Activated CD8-positive, alpha-beta T cell treated with anti-CD3 and anti-CD28 coated beads for 36 hours (primary cell): Measurements from ENCODE around the gene HCAR2. TPM values are rescaled to one million over a fixed set of nuclear protein-coding genes. Genes with fewer than 3 reads are reported as not detected.

Experiments used
- ATAC-seq: fragments of 200-7000 bp; cut with Tn5 transposase; one replicate; pipeline ENCODE4 v1.10.0; 2021; ENCODE audit warnings: mild to moderate bottlenecking, moderate library complexity
- CTCF ChIA-PET: fragments of 350-600 bp; sonication (Branson Sonifier 250); formaldehyde crosslinking; loops from one replicate; lab custom pipeline; 2021; ENCODE audit warnings: antibody characterized with exemption; lab: Charles Lee
- POLR2A ChIA-PET: fragments of 350-600 bp; sonication (Branson Sonifier 250); formaldehyde crosslinking; loops from one replicate; lab custom pipeline; 2021; ENCODE audit warnings: antibody characterized with exemption; lab: Charles Lee
- DNase-seq: peaks from one replicate; pipeline ENCODE4 v3.0.0-alpha.2; 2020
- H3K27ac Mint-ChIP-seq: one replicate; pipeline ENCODE4 v1.8.0; 2021; ENCODE audit warnings: mild to moderate bottlenecking, mixed read lengths
- H3K27me3 Mint-ChIP-seq: one replicate; pipeline ENCODE4 v1.8.0; 2021; ENCODE audit warnings: mixed read lengths
- H3K36me3 Mint-ChIP-seq: one replicate; pipeline ENCODE4 v1.8.0; 2021; ENCODE audit warnings: low read depth, mixed read lengths
- H3K4me1 Mint-ChIP-seq: one replicate; pipeline ENCODE4 v1.8.0; 2021; ENCODE audit warnings: low read depth, mixed read lengths
- H3K4me3 Mint-ChIP-seq: one replicate; pipeline ENCODE4 v1.8.0; 2021; ENCODE audit warnings: mild to moderate bottlenecking, moderate library complexity, mixed read lengths
- H3K9me3 Mint-ChIP-seq: one replicate; pipeline ENCODE4 v1.8.0; 2021; ENCODE audit warnings: mixed read lengths
- intact Hi-C: fragments of 100-400 bp; cut with micrococcal nuclease; formaldehyde crosslinking; loops from one replicate; pipeline ENCODE4 v1.10.0; 2022
- total RNA-seq, 2 experiments: library from RNA; stranded (reverse); gene quantifications; one replicate each; pipeline ENCODE4 v1.2.3, GENCODE V29; 2021
- TF ChIP-seq, protein P1 (sequence below): fragments of 200-600 bp; IDR thresholded peaks from one replicate; pipeline ENCODE4 v1.8.0; 2022; ENCODE audit warnings: antibody characterized with exemption, mild to moderate bottlenecking

The HCAR2 gene
- total RNA-seq, 2 experiments from 2014 or later, result not detected

GRCh38 chr12:122730215-122731014, 27.3 kb upstream of the HCAR2 start, which contains the start of gene HCAR1:
Gene HCAR1 (minus strand): TSS chr12:122730844. CDS start chr12:122730339, 505 bp downstream.
- H3K36me3 Mint-ChIP-seq, result peaks cover 2% of the 10 kb centered on the region
- intact Hi-C loops, result loop anchor here (5.0 kb wide), 1 partner anchor 83 kb away; no protein-coding TSS in a partner anchor
- POLR2A ChIA-PET, result interaction anchor here (0.6 to 1.4 kb wide), 3 partner anchors 24 to 712 kb away, joined by 3 read pairs; partner anchors contain the start of genes KNTC1 and RSRC2
- H3K27me3 Mint-ChIP-seq, result peaks cover 3% of the 10 kb centered on the region
- ATAC-seq (peak; percentile 80), DNase-seq (peak; percentile 85)
- H3K4me1 Mint-ChIP-seq, result peaks cover 58% of the 10 kb centered on the region
- peak within 1 kb of the TSS; percentile 53 for H3K27ac Mint-ChIP-seq
- H3K9me3 Mint-ChIP-seq, result peaks cover 4% of the 10 kb centered on the region
- TF ChIP-seq, protein P1, sequence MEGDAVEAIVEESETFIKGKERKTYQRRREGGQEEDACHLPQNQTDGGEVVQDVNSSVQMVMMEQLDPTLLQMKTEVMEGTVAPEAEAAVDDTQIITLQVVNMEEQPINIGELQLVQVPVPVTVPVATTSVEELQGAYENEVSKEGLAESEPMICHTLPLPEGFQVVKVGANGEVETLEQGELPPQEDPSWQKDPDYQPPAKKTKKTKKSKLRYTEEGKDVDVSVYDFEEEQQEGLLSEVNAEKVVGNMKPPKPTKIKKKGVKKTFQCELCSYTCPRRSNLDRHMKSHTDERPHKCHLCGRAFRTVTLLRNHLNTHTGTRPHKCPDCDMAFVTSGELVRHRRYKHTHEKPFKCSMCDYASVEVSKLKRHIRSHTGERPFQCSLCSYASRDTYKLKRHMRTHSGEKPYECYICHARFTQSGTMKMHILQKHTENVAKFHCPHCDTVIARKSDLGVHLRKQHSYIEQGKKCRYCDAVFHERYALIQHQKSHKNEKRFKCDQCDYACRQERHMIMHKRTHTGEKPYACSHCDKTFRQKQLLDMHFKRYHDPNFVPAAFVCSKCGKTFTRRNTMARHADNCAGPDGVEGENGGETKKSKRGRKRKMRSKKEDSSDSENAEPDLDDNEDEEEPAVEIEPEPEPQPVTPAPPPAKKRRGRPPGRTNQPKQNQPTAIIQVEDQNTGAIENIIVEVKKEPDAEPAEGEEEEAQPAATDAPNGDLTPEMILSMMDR, result no peak
- CTCF ChIA-PET, result interaction anchor here (1.3 kb wide), 1 partner anchor 18 kb away, joined by 3 read pairs; no protein-coding TSS in a partner anchor
- H3K4me3 Mint-ChIP-seq, result peak within 1 kb of the TSS; percentile 1

DNA sequence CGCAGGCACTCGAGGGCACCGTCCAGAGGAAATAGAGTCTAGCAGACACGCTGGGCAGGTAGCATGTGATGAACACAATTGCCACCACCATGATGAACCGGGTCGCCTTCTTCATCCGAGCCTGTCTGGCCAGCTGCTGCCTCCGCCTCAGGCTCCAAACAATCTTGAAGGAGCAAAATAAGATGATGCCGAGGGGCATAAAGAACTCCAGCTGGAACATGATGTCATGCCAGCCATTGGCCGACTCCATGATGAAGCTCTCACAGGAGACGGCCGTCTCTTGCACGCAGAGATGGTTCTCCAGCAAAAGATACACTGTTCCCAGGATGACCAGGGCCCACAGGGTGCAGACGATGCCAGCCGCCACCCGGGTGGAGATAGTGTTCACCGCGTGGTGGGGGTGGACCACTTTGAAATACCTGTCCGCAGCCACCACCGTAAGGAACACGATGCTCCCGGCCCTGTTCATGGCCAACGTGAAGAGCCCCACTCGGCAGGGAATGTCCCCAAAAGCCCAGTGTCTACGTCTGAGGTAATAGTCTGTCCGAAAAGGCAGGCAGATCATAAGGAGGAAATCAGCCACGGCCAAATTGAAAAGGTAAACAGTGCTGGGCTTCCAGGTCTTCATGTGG, 26.5 kb upstream of the HCAR2 start:
- peaks cover 3% of the 10 kb centered on the region for H3K27me3 Mint-ChIP-seq
- H3K4me1 Mint-ChIP-seq, result peaks cover 62% of the 10 kb centered on the region
- H3K9me3 Mint-ChIP-seq, result peaks cover 4% of the 10 kb centered on the region
- DNase-seq (no peak), ATAC-seq (no peak)
- peak overlapping the region; percentile 1 for H3K4me3 Mint-ChIP-seq
- ChIA-PET CTCF (interaction anchor here (1.3 kb wide), 1 partner anchor 19 kb away, joined by 3 read pairs; no protein-coding TSS in a partner anchor), POLR2A (interaction anchor here (1.2 to 1.4 kb wide), 2 partner anchors 25 to 203 kb away, joined by 3 read pairs; partner anchors contain the start of genes KNTC1 and RSRC2)
- TF ChIP-seq, protein P1, result no peak
- H3K36me3 Mint-ChIP-seq, result peaks cover 2% of the 10 kb centered on the region
- intact Hi-C loops, result loop anchor here (5.0 kb wide), 1 partner anchor 82 kb away; no protein-coding TSS in a partner anchor
- peak overlapping the region; percentile 53 for H3K27ac Mint-ChIP-seq

DNA sequence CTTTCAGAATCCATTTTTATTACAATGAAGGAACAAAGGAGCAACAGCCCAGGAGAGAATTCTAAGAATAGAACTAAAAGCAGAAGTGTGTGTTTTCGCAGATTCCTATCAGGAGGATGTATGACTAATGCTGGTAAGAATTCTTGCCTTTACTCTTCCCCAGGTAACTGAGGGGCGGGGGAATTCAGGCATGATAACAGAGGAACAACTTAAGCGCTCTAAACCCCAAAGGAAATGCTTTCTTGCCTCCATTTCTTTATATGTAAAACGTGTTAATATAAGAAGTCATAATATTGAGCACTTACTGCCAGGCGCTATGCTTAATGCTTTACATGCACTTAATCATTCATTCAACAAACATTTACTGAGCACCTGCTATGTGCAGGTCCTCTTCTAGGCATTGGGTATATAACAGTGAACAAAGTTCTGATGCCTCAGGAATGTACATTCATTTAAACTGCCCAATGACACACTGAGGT, 23.0 kb upstream of the HCAR2 start:
- no peaks in the 10 kb centered on the region for H3K9me3 Mint-ChIP-seq
- TF ChIP-seq, protein P1, result no peak
- H3K4me1 Mint-ChIP-seq, result peaks cover 45% of the 10 kb centered on the region
- H3K27ac Mint-ChIP-seq, result peak overlapping the region; percentile 18
- ATAC-seq (peak; percentile 12), DNase-seq (peak; percentile 25)
- intact Hi-C loops, result no loop called here
- peaks cover 2% of the 10 kb centered on the region for H3K27me3 Mint-ChIP-seq
- CTCF ChIA-PET, result interaction anchor here (1.2 kb wide), 1 partner anchor 27 kb away, joined by 3 read pairs; no protein-coding TSS in a partner anchor
- POLR2A ChIA-PET, result no interaction called here
- H3K36me3 Mint-ChIP-seq, result no peaks in the 10 kb centered on the region
- no peak overlapping the region for H3K4me3 Mint-ChIP-seq

DNA sequence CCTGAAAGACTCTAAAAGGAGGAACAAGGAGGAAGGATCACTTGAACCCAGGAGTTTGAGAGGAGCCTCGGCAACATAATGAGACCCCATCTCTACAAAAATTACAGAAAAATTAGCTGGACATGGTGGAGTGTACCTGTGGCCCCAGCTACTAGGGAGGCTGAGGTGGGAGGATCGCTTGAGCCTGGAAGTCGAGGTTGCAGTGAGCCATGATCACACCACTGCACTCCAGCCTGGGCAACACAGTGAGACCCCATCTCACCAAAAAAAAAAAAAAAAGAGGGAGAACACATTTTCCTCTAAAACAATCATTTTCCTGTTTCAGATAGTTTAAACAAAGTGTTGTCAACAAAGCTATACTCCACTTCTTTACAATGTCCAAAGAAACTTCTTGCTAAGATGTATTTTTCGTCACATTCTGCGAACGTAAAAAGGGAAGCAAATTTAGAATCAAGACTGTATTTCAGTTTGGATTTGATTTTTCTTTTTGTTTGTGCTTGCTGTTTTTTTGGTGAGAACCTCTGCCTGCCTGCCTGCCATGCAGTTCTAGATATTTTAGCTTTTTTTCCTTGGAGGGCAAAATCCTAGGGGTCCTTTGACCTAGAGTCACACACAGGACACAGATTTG, 22.4 kb upstream of the HCAR2 start:
- Mint-ChIP-seq H3K4me1 (peaks cover 45% of the 10 kb centered on the region), H3K9me3 (no peaks in the 10 kb centered on the region), H3K36me3 (no peaks in the 10 kb centered on the region), H3K27ac (peak overlapping the region; percentile 18), H3K4me3 (no peak overlapping the region), H3K27me3 (peaks cover 2% of the 10 kb centered on the region)
- POLR2A ChIA-PET, result interaction anchor here (0.8 kb wide), 1 partner anchor 198 kb away, joined by 3 read pairs; the partner anchor contains the start of gene KNTC1
- CTCF ChIA-PET, result no interaction called here
- intact Hi-C loops, result no loop called here
- ATAC-seq (no peak), DNase-seq (no peak)
- TF ChIP-seq, protein P1, result no peak
